SH-SY5Y (cell line): ENCODE measurements around the gene NELFA.

Source experiments
- GATA2 ChIP-seq: IDR thresholded peaks from 2 replicates; pipeline ENCODE4 v1.6.1; 2011; ENCODE audit warnings: mild to moderate bottlenecking, low read depth, low read length
- GATA3 ChIP-seq: IDR thresholded peaks from 2 replicates; pipeline ENCODE4 v1.6.1; 2011; ENCODE audit warnings: low read depth, mild to moderate bottlenecking, low read length, moderate library complexity

- TF ChIP-seq GATA2, result no peak
- TF ChIP-seq GATA3, result no peak
Observed at GRCh38 chr4:1993169-1993516, 15.6 kb downstream of the NELFA start.
